RWPE2 (cell line): ENCODE results near the gene CACTIN.
"Not testable (repeated sequence)": the region's sequence is repeated elsewhere in the genome, so short reads cannot be mapped to it uniquely, and the experiment has no call there.

Source experiments
- ATAC-seq: fragments of 200-7000 bp; cut with Tn5 transposase; 3 replicates; pipeline ENCODE4 v1.9.1; 2021; ENCODE audit warnings: low read depth
- DNase-seq: peaks from one replicate; pipeline ENCODE4 v3.0.0-alpha.2; 2020; ENCODE audit warnings: low spot score
- H3K27ac ChIP-seq: fragments of 450-650 bp; 2 replicates; pipeline ENCODE4 v1.5.1; 2017; ENCODE audit warnings: mild to moderate bottlenecking; ENCODE audit not compliant: poor library complexity, severe bottlenecking
- H3K27me3 ChIP-seq: fragments of 250-450 bp; sonication (Bioruptor Pico); 2 replicates; pipeline ENCODE4 v1.5.1; 2021; ENCODE audit warnings: mild to moderate bottlenecking, moderate library complexity; ENCODE audit not compliant: insufficient read depth, poor library complexity, severe bottlenecking
- H3K36me3 ChIP-seq: fragments of 250-450 bp; sonication (Bioruptor Pico); 2 replicates; pipeline ENCODE4 v1.5.1; 2020; ENCODE audit warnings: low read depth, mild to moderate bottlenecking, moderate library complexity
- H3K4me1 ChIP-seq: fragments of 250-450 bp; sonication (Bioruptor Pico); 2 replicates; pipeline ENCODE4 v1.5.1; 2021; ENCODE audit warnings: mild to moderate bottlenecking, moderate library complexity; ENCODE audit not compliant: insufficient read depth, poor library complexity, severe bottlenecking
- H3K4me3 ChIP-seq: fragments of 250-450 bp; sonication (Bioruptor Pico); 2 replicates; pipeline ENCODE4 v1.5.1; 2021; ENCODE audit warnings: mild to moderate bottlenecking, moderate library complexity; ENCODE audit not compliant: severe bottlenecking
- H3K9me3 ChIP-seq: fragments of 250-450 bp; sonication (Bioruptor Pico); 2 replicates; pipeline ENCODE4 v1.5.1; 2021; ENCODE audit warnings: mild to moderate bottlenecking, moderate library complexity; ENCODE audit not compliant: severe bottlenecking
- TF ChIP-seq, protein P1 (sequence below): fragments of 450-650 bp; IDR thresholded peaks from one replicate; pipeline ENCODE4 v1.5.1; 2017; ENCODE audit warnings: mild to moderate bottlenecking, moderate library complexity; ENCODE audit not compliant: poor library complexity, severe bottlenecking

Gene CACTIN

GRCh38 chr19:3669082-3669946 lies 42.7 kb upstream of the CACTIN start:
- Histone ChIP-seq H3K4me3 (no peak overlapping the region), H3K27ac (no peak overlapping the region), H3K4me1 (no peaks in the 10 kb centered on the region), H3K36me3 (no peaks in the 10 kb centered on the region), H3K9me3 (no peaks in the 10 kb centered on the region), H3K27me3 (no peaks in the 10 kb centered on the region)
- DNase-seq (no peak), ATAC-seq (no peak)
- TF ChIP-seq, protein P1, sequence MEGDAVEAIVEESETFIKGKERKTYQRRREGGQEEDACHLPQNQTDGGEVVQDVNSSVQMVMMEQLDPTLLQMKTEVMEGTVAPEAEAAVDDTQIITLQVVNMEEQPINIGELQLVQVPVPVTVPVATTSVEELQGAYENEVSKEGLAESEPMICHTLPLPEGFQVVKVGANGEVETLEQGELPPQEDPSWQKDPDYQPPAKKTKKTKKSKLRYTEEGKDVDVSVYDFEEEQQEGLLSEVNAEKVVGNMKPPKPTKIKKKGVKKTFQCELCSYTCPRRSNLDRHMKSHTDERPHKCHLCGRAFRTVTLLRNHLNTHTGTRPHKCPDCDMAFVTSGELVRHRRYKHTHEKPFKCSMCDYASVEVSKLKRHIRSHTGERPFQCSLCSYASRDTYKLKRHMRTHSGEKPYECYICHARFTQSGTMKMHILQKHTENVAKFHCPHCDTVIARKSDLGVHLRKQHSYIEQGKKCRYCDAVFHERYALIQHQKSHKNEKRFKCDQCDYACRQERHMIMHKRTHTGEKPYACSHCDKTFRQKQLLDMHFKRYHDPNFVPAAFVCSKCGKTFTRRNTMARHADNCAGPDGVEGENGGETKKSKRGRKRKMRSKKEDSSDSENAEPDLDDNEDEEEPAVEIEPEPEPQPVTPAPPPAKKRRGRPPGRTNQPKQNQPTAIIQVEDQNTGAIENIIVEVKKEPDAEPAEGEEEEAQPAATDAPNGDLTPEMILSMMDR = no peak

GRCh38 chr19:3668331-3669081 lies 41.9 kb upstream of the CACTIN start:
- Histone ChIP-seq H3K36me3 (no peaks in the 10 kb centered on the region), H3K27me3 (no peaks in the 10 kb centered on the region), H3K4me3 (no peak overlapping the region), H3K9me3 (no peaks in the 10 kb centered on the region), H3K4me1 (no peaks in the 10 kb centered on the region), H3K27ac (no peak overlapping the region)
- TF ChIP-seq, protein P1 = no peak
- DNase-seq (no peak), ATAC-seq (no peak)

- no peaks in the 10 kb centered on the region for H3K27me3 ChIP-seq
- ATAC-seq (no peak), DNase-seq (no peak)
- TF ChIP-seq, protein P1 = no peak
- H3K4me3 ChIP-seq = no peak overlapping the region
- H3K4me1 ChIP-seq = no peaks in the 10 kb centered on the region
- H3K9me3 ChIP-seq = no peaks in the 10 kb centered on the region
- H3K36me3 ChIP-seq = no peaks in the 10 kb centered on the region
- H3K27ac ChIP-seq = no peak overlapping the region
Measured at GRCh38 chr19:3667766-3668165, 41.2 kb upstream of the CACTIN start.

- ATAC-seq = no peak
- H3K27ac ChIP-seq = no peak overlapping the region
- TF ChIP-seq, protein P1 = no peak
- H3K4me1 ChIP-seq = no peaks in the 10 kb centered on the region
- no peaks in the 10 kb centered on the region for H3K27me3 ChIP-seq
- H3K4me3 ChIP-seq = no peak overlapping the region
- no peak for DNase-seq
- H3K9me3 ChIP-seq = no peaks in the 10 kb centered on the region
- H3K36me3 ChIP-seq = no peaks in the 10 kb centered on the region
Measured at GRCh38 chr19:3667037-3667638, 40.5 kb upstream of the CACTIN start.

GRCh38 chr19:3666545-3666856 lies 39.9 kb upstream of the CACTIN start:
- ATAC-seq, H3K27ac ChIP-seq, DNase-seq, H3K27me3 ChIP-seq, H3K36me3 ChIP-seq, H3K9me3 ChIP-seq, H3K4me1 ChIP-seq, H3K4me3 ChIP-seq: not testable (repeated sequence)
